ENCODE data around the gene CYP4A22. TPM values are rescaled to one million over a fixed set of nuclear protein-coding genes. Genes with fewer than 3 reads are reported as not detected.
A peak's percentile ranks its signal among the peaks of the same experiment; 100 is the strongest.

Gene CYP4A22
- total RNA-seq, 1 donor from 2014 or later = 0.17 TPM

DNA sequence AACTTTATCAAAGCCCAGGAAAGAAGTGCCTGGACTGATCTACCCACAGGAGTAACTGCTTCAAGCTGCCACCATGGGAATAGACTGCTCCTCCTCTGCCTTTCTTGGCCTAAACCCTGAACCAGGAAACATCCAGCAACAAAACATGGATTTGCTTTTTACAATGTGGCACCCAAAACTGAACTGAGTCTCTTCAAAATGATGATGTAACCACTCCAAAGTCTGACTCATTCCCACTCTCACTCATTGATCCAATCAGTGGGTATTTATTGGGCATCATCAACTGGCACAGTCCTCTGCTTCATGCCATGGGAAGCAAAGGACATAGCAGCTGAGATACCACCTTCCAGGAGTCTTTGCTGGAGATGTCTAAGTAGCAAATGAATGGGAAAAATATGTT is 23.5 kb downstream of the CYP4A22 start:
- no peak overlapping the region for H3K27ac Mint-ChIP-seq (ENCODE audit: unreplicated experiment)
- no peaks in the 10 kb centered on the region for H3K4me1 Mint-ChIP-seq (ENCODE audit: low read depth, unreplicated experiment)
- TF ChIP-seq, protein P1, sequence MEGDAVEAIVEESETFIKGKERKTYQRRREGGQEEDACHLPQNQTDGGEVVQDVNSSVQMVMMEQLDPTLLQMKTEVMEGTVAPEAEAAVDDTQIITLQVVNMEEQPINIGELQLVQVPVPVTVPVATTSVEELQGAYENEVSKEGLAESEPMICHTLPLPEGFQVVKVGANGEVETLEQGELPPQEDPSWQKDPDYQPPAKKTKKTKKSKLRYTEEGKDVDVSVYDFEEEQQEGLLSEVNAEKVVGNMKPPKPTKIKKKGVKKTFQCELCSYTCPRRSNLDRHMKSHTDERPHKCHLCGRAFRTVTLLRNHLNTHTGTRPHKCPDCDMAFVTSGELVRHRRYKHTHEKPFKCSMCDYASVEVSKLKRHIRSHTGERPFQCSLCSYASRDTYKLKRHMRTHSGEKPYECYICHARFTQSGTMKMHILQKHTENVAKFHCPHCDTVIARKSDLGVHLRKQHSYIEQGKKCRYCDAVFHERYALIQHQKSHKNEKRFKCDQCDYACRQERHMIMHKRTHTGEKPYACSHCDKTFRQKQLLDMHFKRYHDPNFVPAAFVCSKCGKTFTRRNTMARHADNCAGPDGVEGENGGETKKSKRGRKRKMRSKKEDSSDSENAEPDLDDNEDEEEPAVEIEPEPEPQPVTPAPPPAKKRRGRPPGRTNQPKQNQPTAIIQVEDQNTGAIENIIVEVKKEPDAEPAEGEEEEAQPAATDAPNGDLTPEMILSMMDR (IDR thresholded peaks at IDR 0.05; ENCODE audit: partially characterized antibody, unreplicated experiment) = no peak
- peaks cover 4% of the 10 kb centered on the region for H3K27me3 Mint-ChIP-seq (ENCODE audit: unreplicated experiment)
- H3K4me3 Mint-ChIP-seq (ENCODE audit: unreplicated experiment) = no peak overlapping the region
- DNase-seq = no peak
- H3K9me3 Mint-ChIP-seq (ENCODE audit: unreplicated experiment) = no peaks in the 10 kb centered on the region
- peaks cover 5% of the 10 kb centered on the region for H3K36me3 Mint-ChIP-seq (ENCODE audit: unreplicated experiment)

DNA sequence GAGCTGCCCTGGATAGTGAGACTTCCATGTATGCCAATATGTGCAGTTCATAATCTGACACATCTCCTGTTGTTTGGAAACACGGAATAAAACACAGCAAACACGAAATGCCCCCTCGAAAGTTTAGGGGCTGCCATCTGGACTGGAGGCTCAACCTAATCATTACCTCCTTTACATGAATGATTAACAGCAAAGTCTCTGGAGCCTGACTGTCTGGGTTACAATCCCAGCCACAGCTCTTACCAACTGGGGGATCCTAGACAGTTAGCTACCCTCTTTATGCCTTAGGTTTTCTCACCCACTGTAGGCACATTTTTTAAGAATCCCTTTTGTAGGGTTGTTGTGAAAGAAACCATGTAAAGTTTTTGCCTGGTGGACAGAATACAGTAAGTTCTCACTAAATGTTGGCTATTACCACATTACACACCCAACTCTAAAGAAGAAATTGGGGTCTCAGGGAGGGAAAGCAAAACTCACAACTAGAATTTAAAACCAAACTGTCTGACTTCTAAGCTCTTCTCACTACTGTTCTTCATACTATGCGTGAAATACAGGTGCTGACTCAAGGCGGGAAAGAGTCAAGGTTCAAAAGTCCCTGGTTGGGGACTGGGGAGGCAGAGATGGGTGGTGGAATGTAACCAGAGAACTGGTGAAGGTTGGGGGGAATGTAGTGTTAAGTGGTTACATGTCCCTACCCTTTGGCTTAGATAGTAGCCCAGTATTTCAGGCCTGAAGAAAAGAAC is 24.2 kb downstream of the CYP4A22 start:
- TF ChIP-seq, protein P1 (IDR thresholded peaks at IDR 0.05; ENCODE audit: partially characterized antibody, unreplicated experiment) = no peak
- no peak overlapping the region for H3K27ac Mint-ChIP-seq (ENCODE audit: unreplicated experiment)
- no peak for DNase-seq
- H3K4me1 Mint-ChIP-seq (ENCODE audit: low read depth, unreplicated experiment) = no peaks in the 10 kb centered on the region
- H3K36me3 Mint-ChIP-seq (ENCODE audit: unreplicated experiment) = peaks cover 5% of the 10 kb centered on the region
- H3K27me3 Mint-ChIP-seq (ENCODE audit: unreplicated experiment) = peaks cover 4% of the 10 kb centered on the region
- no peak overlapping the region for H3K4me3 Mint-ChIP-seq (ENCODE audit: unreplicated experiment)
- H3K9me3 Mint-ChIP-seq (ENCODE audit: unreplicated experiment) = no peaks in the 10 kb centered on the region

DNA sequence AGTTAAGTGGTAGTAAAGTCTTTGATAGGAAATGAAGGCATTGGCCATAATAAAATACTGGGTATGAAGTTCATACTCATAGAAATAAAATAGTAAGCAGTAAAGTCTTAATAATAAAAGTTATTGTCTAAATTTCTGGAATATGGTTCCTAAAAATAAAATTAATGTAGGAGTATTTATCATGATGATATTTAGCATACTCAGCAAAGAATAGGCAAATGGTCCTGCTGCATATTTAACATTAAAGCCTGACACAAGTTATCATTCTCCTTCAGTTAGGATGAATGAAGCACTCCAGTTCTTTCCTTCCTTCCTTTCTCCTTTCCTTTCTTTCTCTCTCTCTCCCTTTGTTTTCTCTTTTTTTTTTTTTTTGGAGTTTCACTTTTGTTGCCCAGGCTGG is 27.3 kb downstream of the CYP4A22 start:
- Mint-ChIP-seq H3K27ac (ENCODE audit: unreplicated experiment) (no peak overlapping the region), H3K4me1 (ENCODE audit: low read depth, unreplicated experiment) (no peaks in the 10 kb centered on the region), H3K27me3 (ENCODE audit: unreplicated experiment) (peaks cover 5% of the 10 kb centered on the region), H3K9me3 (ENCODE audit: unreplicated experiment) (peaks cover 5% of the 10 kb centered on the region), H3K36me3 (ENCODE audit: unreplicated experiment) (peaks cover 5% of the 10 kb centered on the region), H3K4me3 (ENCODE audit: unreplicated experiment) (no peak overlapping the region)
- no peak for DNase-seq
- TF ChIP-seq, protein P1 (IDR thresholded peaks at IDR 0.05; ENCODE audit: partially characterized antibody, unreplicated experiment) = no peak

DNA sequence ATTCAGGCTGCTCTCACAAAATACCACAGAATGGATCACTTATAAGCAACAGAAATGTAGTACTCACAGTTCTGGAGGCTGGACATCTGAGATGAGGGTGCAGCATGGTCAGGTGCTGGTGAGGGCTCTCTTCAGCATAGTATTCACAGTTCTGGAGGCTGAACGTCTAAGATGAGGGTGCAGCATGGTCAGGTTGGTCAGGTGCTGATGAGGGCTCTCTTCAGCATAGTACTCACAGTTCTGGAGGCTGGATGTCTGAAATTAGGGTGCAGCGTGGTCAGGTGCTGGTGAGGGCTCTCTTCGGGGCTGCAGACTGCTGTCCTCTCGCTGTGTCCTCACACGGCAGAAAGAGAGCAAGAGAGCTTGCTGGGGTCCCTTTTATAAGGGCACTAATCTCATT is 35.5 kb downstream of the CYP4A22 start:
- H3K27ac Mint-ChIP-seq (ENCODE audit: unreplicated experiment) = no peak overlapping the region
- TF ChIP-seq, protein P1 (IDR thresholded peaks at IDR 0.05; ENCODE audit: partially characterized antibody, unreplicated experiment) = no peak
- H3K9me3 Mint-ChIP-seq (ENCODE audit: unreplicated experiment) = peaks cover 2% of the 10 kb centered on the region
- H3K36me3 Mint-ChIP-seq (ENCODE audit: unreplicated experiment) = no peaks in the 10 kb centered on the region
- no peak for DNase-seq
- H3K27me3 Mint-ChIP-seq (ENCODE audit: unreplicated experiment) = peaks cover 2% of the 10 kb centered on the region
- no peak overlapping the region for H3K4me3 Mint-ChIP-seq (ENCODE audit: unreplicated experiment)
- H3K4me1 Mint-ChIP-seq (ENCODE audit: low read depth, unreplicated experiment) = peaks cover 8% of the 10 kb centered on the region

DNA sequence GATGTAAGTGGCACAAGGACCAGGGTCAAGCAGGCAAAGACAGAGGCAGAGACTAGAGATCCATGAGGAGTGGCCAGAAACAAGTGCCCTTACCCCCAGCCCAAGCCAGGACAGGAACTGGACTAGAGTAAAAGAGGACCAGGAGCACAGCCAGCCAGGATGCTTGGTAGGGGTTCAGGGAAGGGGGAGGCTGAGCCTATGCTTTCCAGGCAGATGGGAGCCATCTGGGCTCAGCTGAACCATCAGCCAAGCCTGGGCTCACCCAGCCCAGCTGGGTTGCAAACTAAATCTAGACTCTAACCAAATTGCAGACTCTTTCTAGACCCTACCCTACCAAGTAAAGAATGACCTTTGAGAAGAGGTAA is 37.4 kb downstream of the CYP4A22 start:
- Mint-ChIP-seq H3K4me3 (ENCODE audit: unreplicated experiment) (peak overlapping the region; percentile 47), H3K27ac (ENCODE audit: unreplicated experiment) (peak overlapping the region; percentile 25), H3K36me3 (ENCODE audit: unreplicated experiment) (no peaks in the 10 kb centered on the region), H3K4me1 (ENCODE audit: low read depth, unreplicated experiment) (peaks cover 15% of the 10 kb centered on the region), H3K9me3 (ENCODE audit: unreplicated experiment) (peaks cover 3% of the 10 kb centered on the region), H3K27me3 (ENCODE audit: unreplicated experiment) (peaks cover 5% of the 10 kb centered on the region)
- DNase-seq = no peak
- TF ChIP-seq, protein P1 (IDR thresholded peaks at IDR 0.05; ENCODE audit: partially characterized antibody, unreplicated experiment) = no peak

All from glutamatergic neuron (in vitro differentiated cells).